Esophagus squamous epithelium (tissue), 4 donors: Measurements from ENCODE around the gene MAST3.

ENCODE experiments used
- CTCF ChIP-seq, 6 experiments: fragments of 450-650 bp in 4 of 6; fragments of 200-600 bp in 2 of 6; sonication (generic) in 2 of 6; IDR thresholded peaks; one replicate each; pipeline ENCODE4 v1.5.1; 2016 to 2019; ENCODE audit warnings: antibody characterized with exemption in 6 of 6, mild to moderate bottlenecking in 4 of 6, moderate library complexity in 4 of 6
- POLR2A ChIP-seq, 4 donors: fragments of 450-650 bp; IDR thresholded peaks; one replicate each; pipeline ENCODE4 v1.6.1; 2017; ENCODE audit warnings: antibody characterized with exemption in 4 of 4, mild to moderate bottlenecking in 4 of 4, moderate library complexity in 3 of 4

GRCh38 chr19:18109341-18109732, 11.8 kb downstream of the MAST3 start:
- TF ChIP-seq CTCF (IDR thresholded peaks at IDR 0.05), result no peak
- TF ChIP-seq POLR2A (IDR thresholded peaks at IDR 0.05), result no peak
